ENCODE data around the gene UBN2. TPM values are rescaled to one million over a fixed set of nuclear protein-coding genes. Genes with fewer than 3 reads are reported as not detected.

Gene UBN2
- total RNA-seq = 10 to 100 TPM; 11.6 to 20.2 (median 13.8) TPM

GRCh38 chr7:139230774-139231512, at the start of gene UBN2:
UBN2 (plus strand) TSS chr7:139231237; CDS start chr7:139231485, 248 bp downstream.
- TF ChIP-seq, protein P1, sequence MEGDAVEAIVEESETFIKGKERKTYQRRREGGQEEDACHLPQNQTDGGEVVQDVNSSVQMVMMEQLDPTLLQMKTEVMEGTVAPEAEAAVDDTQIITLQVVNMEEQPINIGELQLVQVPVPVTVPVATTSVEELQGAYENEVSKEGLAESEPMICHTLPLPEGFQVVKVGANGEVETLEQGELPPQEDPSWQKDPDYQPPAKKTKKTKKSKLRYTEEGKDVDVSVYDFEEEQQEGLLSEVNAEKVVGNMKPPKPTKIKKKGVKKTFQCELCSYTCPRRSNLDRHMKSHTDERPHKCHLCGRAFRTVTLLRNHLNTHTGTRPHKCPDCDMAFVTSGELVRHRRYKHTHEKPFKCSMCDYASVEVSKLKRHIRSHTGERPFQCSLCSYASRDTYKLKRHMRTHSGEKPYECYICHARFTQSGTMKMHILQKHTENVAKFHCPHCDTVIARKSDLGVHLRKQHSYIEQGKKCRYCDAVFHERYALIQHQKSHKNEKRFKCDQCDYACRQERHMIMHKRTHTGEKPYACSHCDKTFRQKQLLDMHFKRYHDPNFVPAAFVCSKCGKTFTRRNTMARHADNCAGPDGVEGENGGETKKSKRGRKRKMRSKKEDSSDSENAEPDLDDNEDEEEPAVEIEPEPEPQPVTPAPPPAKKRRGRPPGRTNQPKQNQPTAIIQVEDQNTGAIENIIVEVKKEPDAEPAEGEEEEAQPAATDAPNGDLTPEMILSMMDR (IDR thresholded peaks at IDR 0.05; ENCODE audit: low read depth) = no peak

DNA sequence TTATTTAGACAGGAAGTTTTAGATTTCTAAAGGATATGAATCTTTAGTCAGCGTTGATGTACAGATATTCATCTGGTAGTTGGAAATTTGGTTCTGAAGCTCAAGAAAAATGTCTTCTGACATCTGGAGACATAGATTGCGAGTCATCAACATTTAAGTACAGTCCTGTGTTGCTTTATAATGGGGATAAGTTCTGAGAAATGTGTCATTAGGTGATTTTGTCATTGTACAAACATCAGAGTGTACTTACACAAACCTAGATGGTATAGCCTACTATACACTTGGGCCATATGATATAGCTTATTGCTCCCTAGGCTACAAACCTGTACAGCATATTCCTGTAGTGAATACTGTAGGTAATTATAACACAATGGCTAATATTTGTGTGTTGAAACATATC, 49.6 kb upstream of the UBN2 start:
- TF ChIP-seq, protein P1 (IDR thresholded peaks at IDR 0.05; ENCODE audit: low read depth) = no peak

DNA sequence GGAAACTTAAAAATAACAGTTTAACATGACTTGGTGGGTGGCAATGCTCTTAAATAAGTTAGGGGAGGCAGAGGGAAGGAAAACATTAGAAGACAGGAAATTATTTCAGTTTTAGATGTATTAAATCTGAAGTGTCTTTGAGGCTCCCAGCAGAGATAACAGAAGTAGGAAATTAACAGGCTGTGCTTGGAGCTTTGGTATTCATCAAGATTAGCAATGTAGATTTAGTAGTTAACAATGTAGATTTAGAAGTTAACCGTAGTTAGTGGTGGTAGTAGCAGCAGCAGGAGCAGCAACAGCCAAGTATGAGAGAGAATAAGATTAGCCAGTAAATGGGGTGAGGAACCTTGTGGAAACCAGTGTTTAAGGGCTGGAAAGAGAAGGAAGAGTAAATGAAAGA, 48.7 kb upstream of the UBN2 start:
- TF ChIP-seq, protein P1 (IDR thresholded peaks at IDR 0.05; ENCODE audit: low read depth) = no peak

- TF ChIP-seq, protein P1 (IDR thresholded peaks at IDR 0.05; ENCODE audit: low read depth) = no peak
Observed at GRCh38 chr7:139183251-139183650, 47.8 kb upstream of the UBN2 start.

DNA sequence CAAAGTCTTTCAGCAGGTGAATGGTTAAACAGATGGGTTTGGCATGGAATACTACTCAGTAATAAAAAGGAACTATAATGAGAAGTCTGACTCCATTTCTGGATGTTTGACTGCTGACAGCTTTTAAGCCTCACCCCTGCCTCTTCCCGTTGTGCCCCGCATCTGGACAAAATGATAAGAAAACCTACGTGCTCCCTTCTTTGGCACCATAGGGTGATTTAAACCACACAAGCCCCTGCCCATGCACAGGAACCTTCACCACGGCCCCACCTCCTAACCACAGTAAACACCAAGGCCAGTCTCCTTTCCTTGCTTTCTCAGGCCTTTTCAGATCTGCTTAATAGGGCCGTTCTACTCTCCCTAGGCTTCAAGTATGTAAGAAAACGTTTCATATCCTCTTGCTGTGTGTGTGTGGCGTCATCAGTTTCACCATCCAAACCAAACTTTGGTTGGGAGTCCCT, 47.1 kb upstream of the UBN2 start:
- TF ChIP-seq, protein P1 (IDR thresholded peaks at IDR 0.05; ENCODE audit: low read depth) = no peak

GRCh38 chr7:139186146-139186545, 44.9 kb upstream of the UBN2 start:
- TF ChIP-seq, protein P1 (IDR thresholded peaks at IDR 0.05; ENCODE audit: low read depth) = no peak

DNA sequence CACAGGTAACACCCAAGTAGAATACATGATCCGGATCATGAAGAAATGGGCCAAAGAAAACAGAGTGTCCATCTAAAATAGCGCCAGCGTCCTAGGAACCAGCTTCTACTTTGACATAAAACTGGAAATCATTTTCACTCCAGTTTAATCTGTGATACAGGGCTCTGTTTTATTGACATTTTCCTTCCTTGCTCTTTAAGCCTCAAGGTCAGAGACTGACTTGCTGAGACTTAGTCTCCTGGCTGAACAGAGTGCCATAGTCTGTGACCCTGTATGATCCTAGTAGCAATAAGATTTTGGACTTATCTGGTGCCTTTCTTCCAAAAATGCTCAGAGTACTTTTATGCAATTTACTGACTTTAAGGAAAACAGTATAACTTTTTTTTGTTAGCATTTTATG, 41.7 kb upstream of the UBN2 start:
- TF ChIP-seq, protein P1 (IDR thresholded peaks at IDR 0.05; ENCODE audit: low read depth) = no peak

Measured in subcutaneous adipose tissue (tissue), 4 donors.